HG02938 (cell line): ENCODE measurements around the gene GORASP2.

Experiments
- ATAC-seq: cut with Tn5 transposase; IDR thresholded peaks from one replicate; pipeline ENCODE4 v1.9.1; 2021; ENCODE audit warnings: mild to moderate bottlenecking, moderate library complexity; ENCODE audit not compliant: unreplicated experiment

GORASP2 gene

GRCh38 chr2:170991398-170992182 is 62.5 kb downstream of the GORASP2 start:
- no peak for ATAC-seq

- no peak for ATAC-seq
Observed at GRCh38 chr2:170996316-170996715, 67.3 kb downstream of the GORASP2 start.

- ATAC-seq: no peak
Observed at GRCh38 chr2:170997893-170998597, 69.0 kb downstream of the GORASP2 start.

- no peak for ATAC-seq
Observed at GRCh38 chr2:170999654-171000053, 70.6 kb downstream of the GORASP2 start.

GRCh38 chr2:171004363-171004762 is 75.3 kb downstream of the GORASP2 start:
- ATAC-seq: no peak

GRCh38 chr2:171004833-171005232 is 75.8 kb downstream of the GORASP2 start:
- ATAC-seq: no peak

DNA sequence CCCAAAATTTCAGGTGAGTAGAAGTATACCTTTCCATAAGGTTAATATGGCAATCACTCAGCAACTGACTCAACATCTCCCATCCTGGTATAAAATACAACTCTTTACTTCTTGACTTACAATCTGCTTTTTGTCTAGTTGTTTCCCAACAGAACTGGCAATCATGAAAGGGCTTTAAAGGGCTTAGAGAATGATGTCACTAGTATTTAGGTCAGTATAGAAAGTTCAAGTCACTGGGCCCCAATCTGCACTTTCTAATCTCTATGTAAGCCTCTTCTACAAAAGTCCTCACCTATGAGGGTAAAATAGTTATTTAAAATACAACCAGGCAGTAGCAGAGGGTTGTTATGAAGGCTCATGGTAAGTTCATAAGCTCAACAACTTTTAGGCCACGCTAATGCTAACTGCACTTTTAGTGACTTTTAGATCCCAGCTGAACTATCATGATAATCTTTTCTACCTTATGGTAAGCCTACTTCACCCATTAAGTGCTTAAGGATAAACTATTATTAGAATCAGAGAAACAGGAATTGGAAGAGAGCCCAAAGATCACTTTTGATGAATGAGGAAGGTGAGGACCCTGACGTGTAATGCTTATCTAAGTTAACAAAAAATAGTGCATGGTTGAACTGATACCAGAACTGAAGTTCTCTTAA is 79.6 kb downstream of the GORASP2 start:
- no peak for ATAC-seq

- ATAC-seq: no peak
Observed at GRCh38 chr2:171009386-171009785, 80.3 kb downstream of the GORASP2 start.

DNA sequence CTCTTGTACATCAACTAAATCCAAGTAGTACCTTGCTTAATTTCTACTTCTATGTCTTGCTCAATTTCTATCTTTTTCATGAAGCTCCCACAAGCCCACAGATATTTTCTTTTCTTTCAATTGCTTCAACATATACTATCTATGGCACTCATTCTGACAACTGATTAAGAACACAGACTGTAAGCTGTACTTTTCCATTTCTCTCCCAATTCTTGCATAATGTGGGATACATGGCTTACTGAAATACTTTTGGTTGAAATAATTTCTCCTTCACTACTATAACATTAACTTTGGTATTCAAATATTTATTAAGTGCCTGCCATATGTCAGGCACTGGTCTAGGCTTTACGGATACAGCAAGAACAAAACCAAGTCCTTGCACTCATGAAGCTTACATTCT is 84.8 kb downstream of the GORASP2 start:
- ATAC-seq: no peak

DNA sequence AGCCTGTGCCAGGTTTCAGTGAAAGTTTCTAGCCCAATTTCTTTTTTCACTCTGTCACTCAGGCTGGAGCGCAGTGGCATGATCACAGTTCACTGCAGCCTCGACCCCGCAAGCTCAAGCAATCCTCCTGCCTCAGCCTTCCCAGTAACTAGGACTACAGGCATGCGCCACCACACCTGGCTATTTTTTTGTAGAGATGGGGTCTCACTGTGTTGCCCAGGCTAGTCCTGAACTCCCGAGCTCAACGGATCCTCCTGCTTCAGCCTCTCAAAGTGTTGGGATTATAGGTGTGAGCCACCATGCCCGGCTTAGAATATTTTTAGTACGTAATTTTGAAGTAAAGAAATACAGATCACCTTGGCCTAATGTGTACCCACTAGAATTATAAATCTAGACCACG is 87.1 kb downstream of the GORASP2 start:
- no peak for ATAC-seq
